Testis (tissue), 5 donors: Measurements from ENCODE around the gene TMEM207. TPM values are rescaled to one million over a fixed set of nuclear protein-coding genes. Genes with fewer than 3 reads are reported as not detected.

Source experiments
- DNase-seq: peaks from one replicate; pipeline ENCODE4 v3.0.0-alpha.2; 2019
- H3K27ac ChIP-seq, 2 donors: fragments of 200-600 bp; sonication (generic); one replicate each; pipeline ENCODE4 v1.5.1; 2019
- H3K27me3 ChIP-seq: fragments of 200-600 bp; sonication (generic); one replicate; pipeline ENCODE4 v1.5.1; 2019
- H3K36me3 ChIP-seq: fragments of 200-600 bp; sonication (generic); one replicate; pipeline ENCODE4 v1.5.1; 2017; ENCODE audit warnings: low read depth; ENCODE audit errors: missing control alignments
- H3K4me1 ChIP-seq: fragments of 200-600 bp; sonication (generic); one replicate; pipeline ENCODE4 v1.5.1; 2019
- H3K4me3 ChIP-seq, 2 donors: fragments of 200-600 bp; sonication (generic); one replicate each; pipeline ENCODE4 v1.5.1; 2017 to 2019
- H3K9me3 ChIP-seq: fragments of 200-600 bp; sonication (generic); one replicate; pipeline ENCODE4 v1.5.1; 2017
- POLR2A ChIP-seq: fragments of 450-650 bp; IDR thresholded peaks from one replicate; pipeline ENCODE4 v1.6.1; 2017; ENCODE audit warnings: antibody characterized with exemption, mild to moderate bottlenecking, moderate library complexity
- WGBS, 2 donors: methylation state at CpG; one replicate each; pipeline ENCODE4 v1.1.5; 2018; 5-methylcytosine and 5-hydroxymethylcytosine counted together
- intact Hi-C: fragments of 100-400 bp; cut with DNase I; formaldehyde crosslinking; loops from one replicate; pipeline ENCODE4 v1.15.1; 2023; ENCODE audit warnings: low total_unique reads
- long read RNA-seq, 2 donors: transcript quantifications; one replicate each; lab custom pipeline, GENCODE V29; 2026
- polyA plus RNA-seq: library from polyadenylated mRNA; stranded (reverse); fragments of 350-450 nt; fragmentation: Illumina TruSeq; extraction: RNeasy Lipid Tissue Mini Kit (QIAGEN cat#74804); gene quantifications from one replicate; pipeline ENCODE4 v1.2.3, GENCODE V29; 2014; ENCODE audit warnings: low read depth, low replicate concordance; ENCODE audit not compliant: insufficient read depth
- total RNA-seq, 2 donors: library from RNA; depleted of rRNA; stranded (reverse); fragments of >200 nt; gene quantifications; one replicate each; pipeline ENCODE4 v1.2.3, GENCODE V29; 2016
- TF ChIP-seq, protein P1 (sequence below), 3 experiments: fragments of 450-650 bp in 2 of 3; fragments of 200-600 bp in 1 of 3; sonication (generic) in 1 of 3; IDR thresholded peaks; one replicate each; pipeline ENCODE4 v1.5.1; 2016 to 2019; ENCODE audit warnings: antibody characterized with exemption in 3 of 3, mild to moderate bottlenecking in 2 of 3, moderate library complexity in 1 of 3

Gene TMEM207
- total RNA-seq (1 to 10 TPM in 1 of 2 donors, under 1 TPM in 1; 0.19 to 1.6 TPM), polyA plus RNA-seq (not detected)
- long read RNA-seq, donor 1 = 0 reads
- long read RNA-seq, donor 2 = 0 reads

DNA sequence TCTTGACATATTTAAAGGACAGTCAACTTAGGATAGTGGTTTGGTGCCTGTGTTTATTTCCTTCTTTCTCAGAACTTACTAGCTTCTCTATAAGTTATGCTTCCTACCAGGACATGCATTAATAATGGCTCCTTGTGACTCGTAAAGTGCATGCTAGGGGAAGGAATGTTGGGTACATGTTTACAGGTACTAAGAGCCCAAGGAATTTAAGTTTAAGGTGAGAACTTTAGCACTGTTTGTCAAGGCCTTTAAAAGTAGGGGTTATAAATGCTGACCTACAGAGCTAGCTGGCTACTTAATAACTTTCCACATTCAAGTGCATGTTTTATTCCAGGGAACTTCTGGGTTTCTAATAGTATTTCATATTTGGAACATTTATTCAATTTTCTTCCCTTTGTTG lies at the start of gene TMEM207:
TMEM207 (minus strand) TSS at position 101 of the 400 bp plus-strand sequence; CDS start at position 9, 92 bp downstream.
- Histone ChIP-seq H3K9me3 (no peaks in the 10 kb centered on the region), H3K27ac (no peak within 1 kb of the TSS), H3K4me3 (no peak within 1 kb of the TSS), H3K27me3 (no peaks in the 10 kb centered on the region), H3K36me3 (no peaks in the 10 kb centered on the region), H3K4me1 (no peaks in the 10 kb centered on the region)
- DNase-seq = no peak
- WGBS, 2 donors = 88 to 94% methylated on average over 1 of the region's 1 CpG
- TF ChIP-seq, protein P1, sequence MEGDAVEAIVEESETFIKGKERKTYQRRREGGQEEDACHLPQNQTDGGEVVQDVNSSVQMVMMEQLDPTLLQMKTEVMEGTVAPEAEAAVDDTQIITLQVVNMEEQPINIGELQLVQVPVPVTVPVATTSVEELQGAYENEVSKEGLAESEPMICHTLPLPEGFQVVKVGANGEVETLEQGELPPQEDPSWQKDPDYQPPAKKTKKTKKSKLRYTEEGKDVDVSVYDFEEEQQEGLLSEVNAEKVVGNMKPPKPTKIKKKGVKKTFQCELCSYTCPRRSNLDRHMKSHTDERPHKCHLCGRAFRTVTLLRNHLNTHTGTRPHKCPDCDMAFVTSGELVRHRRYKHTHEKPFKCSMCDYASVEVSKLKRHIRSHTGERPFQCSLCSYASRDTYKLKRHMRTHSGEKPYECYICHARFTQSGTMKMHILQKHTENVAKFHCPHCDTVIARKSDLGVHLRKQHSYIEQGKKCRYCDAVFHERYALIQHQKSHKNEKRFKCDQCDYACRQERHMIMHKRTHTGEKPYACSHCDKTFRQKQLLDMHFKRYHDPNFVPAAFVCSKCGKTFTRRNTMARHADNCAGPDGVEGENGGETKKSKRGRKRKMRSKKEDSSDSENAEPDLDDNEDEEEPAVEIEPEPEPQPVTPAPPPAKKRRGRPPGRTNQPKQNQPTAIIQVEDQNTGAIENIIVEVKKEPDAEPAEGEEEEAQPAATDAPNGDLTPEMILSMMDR (IDR thresholded peaks at IDR 0.05) = no peak
- no peak for TF ChIP-seq POLR2A
- intact Hi-C loops = no loop called here

DNA sequence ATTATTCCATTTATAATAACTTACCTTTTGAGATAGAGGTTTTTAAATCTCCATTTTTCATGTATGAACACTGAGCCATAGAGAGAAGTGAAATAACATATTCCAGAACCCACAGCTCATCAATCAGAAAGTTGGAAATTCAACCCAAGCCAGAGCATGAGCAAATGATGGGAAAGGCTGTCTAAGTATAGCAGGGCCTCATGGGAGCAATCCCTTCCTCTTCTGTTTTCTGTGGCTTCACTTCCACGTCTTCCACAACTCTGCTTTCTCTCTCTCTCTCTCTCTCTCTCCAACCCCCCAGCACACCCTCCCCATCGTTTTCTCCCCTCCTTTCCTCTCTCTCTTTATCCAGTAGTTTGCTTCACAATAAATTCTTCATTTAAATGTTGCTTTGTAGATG lies 49.4 kb upstream of the TMEM207 start:
- H3K36me3 ChIP-seq = no peaks in the 10 kb centered on the region
- H3K9me3 ChIP-seq = no peaks in the 10 kb centered on the region
- H3K27ac ChIP-seq = no peak overlapping the region
- intact Hi-C loops = no loop called here
- WGBS, 2 donors = 56 to 67% methylated on average over 2 of the region's 2 CpGs
- H3K27me3 ChIP-seq = no peaks in the 10 kb centered on the region
- H3K4me3 ChIP-seq = no peak overlapping the region
- no peak for DNase-seq
- H3K4me1 ChIP-seq = no peaks in the 10 kb centered on the region
- TF ChIP-seq POLR2A = no peak
- TF ChIP-seq, protein P1 (IDR thresholded peaks at IDR 0.05) = no peak

DNA sequence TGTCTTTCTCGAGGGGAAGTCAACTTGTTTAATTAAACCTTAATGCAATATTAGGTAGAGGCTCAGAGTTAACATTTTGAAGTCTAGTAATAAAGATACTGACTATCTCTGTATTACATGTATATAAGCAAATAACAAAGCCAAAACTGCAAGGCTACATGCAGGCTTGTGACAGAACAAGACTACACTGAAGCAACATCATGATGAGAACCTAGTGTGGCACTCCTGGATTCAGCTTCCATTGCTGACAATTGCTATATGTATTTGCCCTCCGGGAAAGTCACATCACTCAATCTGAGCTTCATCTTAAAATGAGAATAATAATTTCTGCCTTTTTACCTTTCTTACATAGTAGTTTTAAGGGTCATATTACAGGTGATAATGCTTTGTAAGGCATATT lies 48.6 kb upstream of the TMEM207 start:
- intact Hi-C loops = no loop called here
- Histone ChIP-seq H3K4me1 (no peaks in the 10 kb centered on the region), H3K27ac (no peak overlapping the region), H3K27me3 (no peaks in the 10 kb centered on the region), H3K4me3 (no peak overlapping the region), H3K9me3 (no peaks in the 10 kb centered on the region), H3K36me3 (no peaks in the 10 kb centered on the region)
- no peak for DNase-seq
- TF ChIP-seq, protein P1 (IDR thresholded peaks at IDR 0.05) = no peak
- no peak for TF ChIP-seq POLR2A
- WGBS, 2 donors = 85 to 92% methylated on average over 2 of the region's 2 CpGs

DNA sequence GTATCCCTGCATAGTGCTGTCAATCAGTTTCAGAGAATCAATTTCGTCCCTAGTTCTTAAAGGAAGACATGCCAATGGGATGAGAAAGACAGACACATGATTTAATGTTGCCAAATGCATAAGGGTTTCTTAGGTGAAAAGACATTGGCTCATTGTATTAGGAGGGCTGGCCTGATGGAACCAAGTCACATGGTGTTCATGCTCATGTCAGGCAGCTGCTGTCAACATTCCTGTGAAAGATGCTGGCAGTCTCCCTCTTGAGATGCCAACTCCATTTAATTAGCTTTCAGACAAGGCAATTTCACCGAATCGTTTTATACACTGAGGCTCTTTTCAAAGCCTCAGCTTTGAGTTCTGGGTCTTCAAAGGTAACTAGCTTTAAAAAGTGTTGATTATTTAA lies 48.1 kb upstream of the TMEM207 start:
- Histone ChIP-seq H3K4me3 (no peak overlapping the region), H3K9me3 (no peaks in the 10 kb centered on the region), H3K27ac (no peak overlapping the region), H3K36me3 (no peaks in the 10 kb centered on the region), H3K27me3 (no peaks in the 10 kb centered on the region), H3K4me1 (no peaks in the 10 kb centered on the region)
- WGBS, 2 donors = 75 to 83% methylated on average over 3 of the region's 3 CpGs
- TF ChIP-seq POLR2A = no peak
- TF ChIP-seq, protein P1 (IDR thresholded peaks at IDR 0.05) = no peak
- intact Hi-C loops = no loop called here
- no peak for DNase-seq

DNA sequence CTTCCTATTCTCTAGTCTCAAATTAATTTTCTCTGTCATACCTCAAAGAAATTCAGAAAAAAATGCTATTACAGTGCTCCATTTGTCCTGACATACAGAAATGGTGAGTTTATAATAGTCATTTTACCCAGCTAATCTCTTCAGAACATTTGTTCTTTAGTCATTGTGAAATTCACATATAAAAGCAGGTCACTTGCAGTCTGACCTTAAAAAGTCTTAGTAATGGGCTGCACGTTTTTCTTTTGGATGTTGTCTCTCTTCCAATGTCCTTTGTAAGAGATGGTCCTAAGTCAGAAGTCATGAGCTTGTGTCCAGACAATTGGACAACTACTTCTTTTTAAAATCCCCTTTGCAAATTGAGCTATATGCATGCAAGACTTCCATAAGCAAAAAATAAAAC lies 47.2 kb upstream of the TMEM207 start:
- intact Hi-C loops = no loop called here
- H3K4me3 ChIP-seq = no peak overlapping the region
- H3K27me3 ChIP-seq = no peaks in the 10 kb centered on the region
- WGBS, 2 donors = 21 to 25% methylated on average over 1 of the region's 1 CpG
- no peaks in the 10 kb centered on the region for H3K36me3 ChIP-seq
- H3K9me3 ChIP-seq = no peaks in the 10 kb centered on the region
- H3K27ac ChIP-seq = no peak overlapping the region
- TF ChIP-seq, protein P1 (IDR thresholded peaks at IDR 0.05) = no peak
- no peak for TF ChIP-seq POLR2A
- H3K4me1 ChIP-seq = no peaks in the 10 kb centered on the region
- no peak for DNase-seq
